Measurements from ENCODE around the gene GPR25.

Gene GPR25

DNA sequence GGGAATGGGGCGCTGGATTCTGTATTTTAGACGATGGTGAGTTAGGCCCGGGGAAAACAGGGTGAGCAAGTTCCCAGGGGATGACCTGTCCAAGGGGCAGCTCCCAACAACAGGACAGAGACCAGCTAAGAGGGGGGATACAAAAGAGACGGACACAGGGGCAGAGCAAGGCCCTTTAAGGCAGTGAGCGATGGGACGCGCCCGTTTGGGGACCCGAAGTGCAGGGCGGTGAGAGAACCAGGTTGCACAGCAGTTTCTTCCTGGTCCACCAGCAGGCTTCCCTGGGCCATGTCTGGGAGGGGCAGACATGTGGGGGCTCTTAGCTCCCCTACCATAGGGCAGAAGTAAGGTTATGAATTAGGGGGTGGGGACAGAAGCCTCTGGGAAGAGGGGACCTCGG is 43.9 kb downstream of the GPR25 start:
- no peak for FAIRE-seq

GRCh38 chr1:200917291-200917817 is 44.6 kb downstream of the GPR25 start:
- FAIRE-seq, result no peak

- FAIRE-seq, result no peak
Observed at GRCh38 chr1:200918006-200918405, 45.2 kb downstream of the GPR25 start.

GRCh38 chr1:200919386-200919785 is 46.6 kb downstream of the GPR25 start:
- no peak for FAIRE-seq

GRCh38 chr1:200921571-200922110 is 48.9 kb downstream of the GPR25 start:
- FAIRE-seq, result no peak

DNA sequence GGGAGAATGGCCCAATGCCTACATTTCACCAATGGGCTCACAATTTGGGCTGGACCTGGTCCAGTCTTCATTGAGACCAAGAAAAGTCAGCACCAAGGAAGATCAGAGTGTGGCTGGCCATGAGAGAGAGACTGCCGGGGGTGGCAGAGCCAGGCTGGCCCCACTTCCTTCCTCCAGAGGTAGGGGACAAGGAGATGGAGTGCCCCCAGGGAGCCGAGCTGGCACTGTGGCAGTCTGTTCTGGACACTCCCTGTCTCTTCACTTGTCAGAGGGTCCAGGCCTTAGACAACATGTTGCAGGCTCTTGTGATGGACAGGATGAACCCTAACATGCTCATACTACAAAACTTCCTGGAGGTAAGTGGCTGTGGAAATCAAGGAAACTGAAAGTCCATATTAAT is 49.6 kb downstream of the GPR25 start:
- no peak for FAIRE-seq

GRCh38 chr1:200923601-200924000 is 50.8 kb downstream of the GPR25 start:
- FAIRE-seq, result no peak
